Loucy (cell line): ENCODE measurements around the gene AKT1.
"Not testable (repeated sequence)": the region's sequence is repeated elsewhere in the genome, so short reads cannot be mapped to it uniquely, and the experiment has no call there.

ENCODE experiments used
- EZH2phosphoT487 ChIP-seq: fragments of 200-600 bp; IDR thresholded peaks from 2 replicates; pipeline ENCODE4 v1.6.1; 2018; ENCODE audit warnings: antibody characterized with exemption, mild to moderate bottlenecking, moderate library complexity, borderline replicate concordance
- TF ChIP-seq, protein P1 (sequence below): fragments of 200-600 bp; sonication (generic); conservative IDR thresholded peaks from 2 replicates; pipeline ENCODE4 v1.5.1; 2014; ENCODE audit warnings: mild to moderate bottlenecking, antibody characterized with exemption, low read length

DNA sequence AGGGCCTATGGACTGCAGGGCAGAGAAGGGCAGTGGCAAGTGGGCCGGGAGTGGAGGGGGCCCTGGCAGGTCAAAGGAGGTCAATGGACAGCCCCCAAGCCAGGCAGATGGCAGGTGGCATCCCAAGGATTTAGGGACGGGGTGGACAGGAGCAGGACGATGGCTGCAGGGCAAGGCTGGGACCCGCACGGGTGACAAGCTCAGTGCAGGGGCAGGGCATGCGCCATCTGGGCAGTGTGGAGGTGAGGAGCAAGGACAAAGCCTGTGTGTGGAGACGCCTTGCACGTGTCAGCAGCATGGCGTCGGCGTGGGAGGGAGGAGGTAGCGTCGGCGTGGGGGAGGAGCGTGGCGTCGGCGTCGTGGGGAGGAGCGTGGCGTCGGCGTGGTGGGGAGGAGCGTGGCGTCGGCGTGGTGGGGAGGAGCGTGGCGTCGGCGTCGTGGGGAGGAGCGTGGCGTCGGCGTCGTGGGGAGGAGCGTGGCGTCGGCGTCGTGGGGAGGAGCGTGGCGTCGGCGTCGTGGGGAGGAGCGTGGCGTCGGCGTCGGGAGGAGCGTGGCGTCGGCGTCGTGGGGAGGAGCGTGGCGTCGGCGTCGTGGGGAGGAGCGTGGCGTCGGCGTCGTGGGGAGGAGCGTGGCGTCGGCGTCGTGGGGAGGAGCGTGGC lies 66.2 kb downstream of the AKT1 start:
- TF ChIP-seq, protein P1, sequence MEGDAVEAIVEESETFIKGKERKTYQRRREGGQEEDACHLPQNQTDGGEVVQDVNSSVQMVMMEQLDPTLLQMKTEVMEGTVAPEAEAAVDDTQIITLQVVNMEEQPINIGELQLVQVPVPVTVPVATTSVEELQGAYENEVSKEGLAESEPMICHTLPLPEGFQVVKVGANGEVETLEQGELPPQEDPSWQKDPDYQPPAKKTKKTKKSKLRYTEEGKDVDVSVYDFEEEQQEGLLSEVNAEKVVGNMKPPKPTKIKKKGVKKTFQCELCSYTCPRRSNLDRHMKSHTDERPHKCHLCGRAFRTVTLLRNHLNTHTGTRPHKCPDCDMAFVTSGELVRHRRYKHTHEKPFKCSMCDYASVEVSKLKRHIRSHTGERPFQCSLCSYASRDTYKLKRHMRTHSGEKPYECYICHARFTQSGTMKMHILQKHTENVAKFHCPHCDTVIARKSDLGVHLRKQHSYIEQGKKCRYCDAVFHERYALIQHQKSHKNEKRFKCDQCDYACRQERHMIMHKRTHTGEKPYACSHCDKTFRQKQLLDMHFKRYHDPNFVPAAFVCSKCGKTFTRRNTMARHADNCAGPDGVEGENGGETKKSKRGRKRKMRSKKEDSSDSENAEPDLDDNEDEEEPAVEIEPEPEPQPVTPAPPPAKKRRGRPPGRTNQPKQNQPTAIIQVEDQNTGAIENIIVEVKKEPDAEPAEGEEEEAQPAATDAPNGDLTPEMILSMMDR: not testable (repeated sequence)
- TF ChIP-seq EZH2phosphoT487: not testable (repeated sequence)
